Measurements from ENCODE around the gene ESF1.

ESF1 gene

GRCh38 chr20:13784893-13785715 is at the start of gene ESF1, which contains the start of gene NDUFAF5:
Gene ESF1, minus strand, starts transcription at chr20:13784919. Its CDS starts 1,779 bp downstream, at chr20:13783140.
Gene NDUFAF5, plus strand, starts transcription at chr20:13785028. Its CDS starts 41 bp downstream, at chr20:13785069.
- DNase-seq (ENCODE audit: low read depth in 2 of 2), result peak; percentile 85 to 88

GRCh38 chr20:13831476-13831875 is 46.8 kb upstream of the ESF1 start:
- no peak for DNase-seq (ENCODE audit: low read depth in 2 of 2)

GRCh38 chr20:13825465-13825864 is 40.7 kb upstream of the ESF1 start:
- DNase-seq (ENCODE audit: low read depth in 2 of 2), result no peak

GRCh38 chr20:13824459-13824858 is 39.7 kb upstream of the ESF1 start:
- DNase-seq (ENCODE audit: low read depth in 2 of 2), result no peak

- DNase-seq (ENCODE audit: low read depth in 2 of 2), result no peak
Measured at GRCh38 chr20:13822459-13822858, 37.7 kb upstream of the ESF1 start.

GRCh38 chr20:13821876-13822275 is 37.2 kb upstream of the ESF1 start:
- DNase-seq (ENCODE audit: low read depth in 2 of 2), result no peak

- no peak for DNase-seq (ENCODE audit: low read depth in 2 of 2)
Measured at GRCh38 chr20:13819885-13820645, 35.3 kb upstream of the ESF1 start.

- no peak for DNase-seq (ENCODE audit: low read depth in 2 of 2)
Measured at GRCh38 chr20:13817342-13817741, 32.6 kb upstream of the ESF1 start.

- DNase-seq (ENCODE audit: low read depth in 2 of 2), result no peak
Measured at GRCh38 chr20:13816757-13817156, 32.0 kb upstream of the ESF1 start.

GRCh38 chr20:13814672-13815071 is 30.0 kb upstream of the ESF1 start:
- no peak for DNase-seq (ENCODE audit: low read depth in 2 of 2)

- no peak for DNase-seq (ENCODE audit: low read depth in 2 of 2)
Measured at GRCh38 chr20:13813910-13814309, 29.2 kb upstream of the ESF1 start.

- no peak for DNase-seq (ENCODE audit: low read depth in 2 of 2)
Measured at GRCh38 chr20:13810446-13810845, 25.7 kb upstream of the ESF1 start.

- no peak for DNase-seq (ENCODE audit: low read depth in 2 of 2)
Measured at GRCh38 chr20:13809855-13810254, 25.1 kb upstream of the ESF1 start.

GRCh38 chr20:13809373-13809772 is 24.7 kb upstream of the ESF1 start:
- no peak for DNase-seq (ENCODE audit: low read depth in 2 of 2)

GRCh38 chr20:13800728-13801134 is 16.0 kb upstream of the ESF1 start:
- DNase-seq (ENCODE audit: low read depth in 2 of 2), result no peak

- no peak for DNase-seq (ENCODE audit: low read depth in 2 of 2)
Measured at GRCh38 chr20:13799974-13800373, 15.3 kb upstream of the ESF1 start.

GRCh38 chr20:13799040-13799439 is 14.3 kb upstream of the ESF1 start:
- DNase-seq (ENCODE audit: low read depth in 2 of 2), result no peak

- no peak for DNase-seq (ENCODE audit: low read depth in 2 of 2)
Measured at GRCh38 chr20:13794667-13795066, 9.9 kb upstream of the ESF1 start.

- no peak for DNase-seq (ENCODE audit: low read depth in 2 of 2)
Measured at GRCh38 chr20:13793001-13793400, 8.3 kb upstream of the ESF1 start.

GRCh38 chr20:13791540-13792459 is 7.1 kb upstream of the ESF1 start:
- no peak for DNase-seq (ENCODE audit: low read depth in 2 of 2)

- no peak for DNase-seq (ENCODE audit: low read depth in 2 of 2)
Measured at GRCh38 chr20:13790708-13791107, 6.0 kb upstream of the ESF1 start.

Data from activated CD8-positive, alpha-beta memory T cell treated with anti-CD3 and anti-CD28 coated beads for 4 hours (primary cell).